ENCODE measurements around the gene FSTL4. TPM values are rescaled to one million over a fixed set of nuclear protein-coding genes. Genes with fewer than 3 reads are reported as not detected.
"Not testable (repeated sequence)": the region's sequence is repeated elsewhere in the genome, so short reads cannot be mapped to it uniquely, and the experiment has no call there.

FSTL4 gene
- total RNA-seq, 1 experiment from 2014 or later, result 1.1 TPM

DNA sequence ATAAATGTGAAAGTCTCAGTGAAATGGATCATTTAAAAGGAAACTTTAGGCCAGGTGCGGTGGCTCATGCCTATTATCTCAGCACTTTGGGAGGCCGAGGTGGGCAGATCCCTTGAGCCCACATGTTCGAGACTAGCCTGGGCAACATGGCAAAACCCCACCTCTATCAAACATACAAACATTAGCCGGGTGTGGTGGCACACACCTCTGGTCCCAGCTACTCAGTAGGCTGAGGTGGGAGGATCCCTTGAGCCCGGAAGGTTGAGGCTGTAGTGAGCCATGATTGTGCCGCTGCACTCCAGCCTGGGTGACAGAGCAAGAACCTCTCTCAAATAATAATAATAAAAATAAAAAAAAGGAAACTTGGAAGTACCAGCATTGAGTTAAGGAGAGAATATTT is 384.4 kb downstream of the FSTL4 start:
- no peak for DNase-seq (ENCODE audit: low spot score)

DNA sequence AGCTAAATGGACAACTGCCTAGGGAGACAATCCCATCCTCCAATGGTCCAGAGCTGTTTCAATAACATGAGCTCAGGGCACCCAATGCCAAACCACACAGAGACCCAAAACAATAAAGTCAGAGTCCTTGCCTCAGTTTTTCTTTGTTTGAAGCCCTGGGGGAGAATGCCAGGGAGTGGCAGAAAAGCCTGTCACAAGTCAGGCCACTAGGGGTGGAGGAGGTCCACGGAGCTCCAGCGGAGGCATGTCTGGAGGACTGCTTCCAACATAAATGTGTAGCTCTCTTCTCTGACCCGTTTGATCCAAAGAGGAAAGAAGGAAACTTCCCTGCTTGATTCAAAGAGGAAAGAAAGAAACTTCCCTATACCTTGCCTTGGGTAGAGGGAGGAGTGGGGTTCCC is 385.3 kb downstream of the FSTL4 start:
- DNase-seq (ENCODE audit: low spot score), result no peak

DNA sequence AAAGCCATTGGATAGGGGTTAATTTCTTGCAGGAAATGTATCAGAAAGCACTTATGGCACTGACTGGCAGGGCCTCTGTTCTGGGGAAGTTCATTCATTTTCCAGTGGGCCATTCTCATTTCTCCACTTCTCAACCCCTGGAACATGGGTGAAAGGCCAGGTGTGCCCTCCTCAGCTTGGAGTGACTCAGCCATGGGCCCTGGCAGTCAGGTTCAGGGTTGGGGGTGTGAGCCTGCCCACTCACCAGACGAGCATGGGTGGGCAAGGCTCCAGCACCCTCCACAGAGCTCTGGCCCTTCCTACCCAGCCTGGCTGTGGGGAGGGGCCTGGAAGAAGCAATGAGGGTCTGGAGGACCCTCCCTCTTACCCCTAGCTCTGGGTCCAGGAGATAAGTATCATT is 386.2 kb downstream of the FSTL4 start:
- no peak for DNase-seq (ENCODE audit: low spot score)

DNA sequence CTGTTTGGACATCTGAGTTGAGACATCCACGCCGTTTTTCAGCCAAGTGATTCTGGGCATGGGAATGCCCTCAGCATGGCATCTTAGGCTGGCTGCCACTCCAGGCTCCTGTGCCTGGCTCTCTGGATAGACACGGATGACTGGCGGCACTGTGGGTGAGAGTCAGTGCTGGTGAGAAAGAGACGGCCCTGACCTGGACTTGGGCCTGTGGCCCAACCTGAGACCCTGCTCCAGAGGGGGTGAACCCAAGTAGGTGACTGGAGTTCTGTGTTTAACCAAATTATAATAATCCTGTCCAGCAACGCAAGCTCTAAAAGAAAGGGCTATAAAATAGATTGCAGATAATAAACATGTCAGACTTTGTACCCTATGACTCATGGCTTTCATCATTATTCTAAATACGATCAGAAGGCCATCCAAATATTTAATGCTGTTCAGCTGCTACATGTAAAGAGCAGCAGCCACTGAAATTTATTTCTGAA is 386.6 kb downstream of the FSTL4 start:
- DNase-seq (ENCODE audit: low spot score), result peak; percentile 41

DNA sequence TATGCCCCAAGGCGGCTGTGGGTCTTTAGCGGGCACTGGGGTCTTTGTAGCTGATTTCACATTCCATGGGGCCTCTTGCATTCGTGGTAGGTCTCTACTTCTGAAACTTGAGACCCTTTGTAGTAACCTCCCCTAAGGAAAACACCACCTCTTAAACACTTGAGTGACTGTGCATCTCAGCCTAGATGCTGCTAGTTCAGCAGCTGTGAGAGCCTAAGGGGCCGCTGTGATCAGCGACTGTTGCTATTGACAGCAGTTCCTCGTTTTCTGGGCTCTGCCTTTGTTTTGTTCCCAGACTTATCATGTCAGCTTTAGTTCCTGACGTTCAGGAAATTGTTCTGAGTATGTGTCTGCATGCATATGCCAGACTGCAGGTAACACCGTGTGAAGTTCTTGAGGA is 389.4 kb downstream of the FSTL4 start:
- DNase-seq (ENCODE audit: low spot score), result no peak

DNA sequence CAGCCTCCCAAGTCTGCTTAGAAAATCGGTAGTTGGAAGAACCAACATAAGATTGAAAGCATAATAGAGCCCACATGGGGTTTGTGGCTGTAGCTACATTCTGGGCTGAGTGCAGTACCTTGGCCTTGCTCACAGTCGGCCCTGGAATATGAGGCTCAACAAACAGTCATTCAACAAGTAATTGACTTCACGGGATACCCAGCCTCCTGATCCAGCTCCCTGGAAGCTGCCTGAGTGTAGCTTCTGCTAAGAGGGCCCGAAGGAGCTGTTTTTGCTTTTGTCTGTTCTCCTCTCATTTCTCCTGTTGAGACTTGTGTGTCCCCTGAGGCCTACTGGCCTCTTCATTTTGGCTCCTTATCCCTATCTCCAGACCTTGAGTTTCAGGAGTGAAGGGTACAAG is 389.8 kb downstream of the FSTL4 start:
- DNase-seq (ENCODE audit: low spot score), result no peak

DNA sequence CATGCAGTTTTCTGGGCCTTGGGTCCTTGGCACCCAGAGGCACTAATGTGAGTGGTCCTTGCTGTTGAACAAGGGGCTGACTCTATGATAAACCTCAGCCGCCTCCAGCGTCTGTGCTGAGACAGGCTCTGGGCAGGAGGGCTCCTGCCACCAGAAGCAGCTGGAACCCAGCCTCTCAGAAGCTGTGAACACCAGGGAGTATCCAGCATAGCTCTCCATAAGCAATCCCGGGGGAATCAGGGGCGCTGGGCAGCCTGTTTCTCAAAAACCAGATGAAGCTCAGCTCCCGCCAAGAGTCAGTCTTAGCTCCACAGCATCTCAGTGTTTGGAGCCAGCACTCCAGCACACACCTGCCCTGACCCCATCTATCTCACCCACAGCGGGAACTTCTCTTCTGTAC is 390.3 kb downstream of the FSTL4 start:
- no peak for DNase-seq (ENCODE audit: low spot score)

DNA sequence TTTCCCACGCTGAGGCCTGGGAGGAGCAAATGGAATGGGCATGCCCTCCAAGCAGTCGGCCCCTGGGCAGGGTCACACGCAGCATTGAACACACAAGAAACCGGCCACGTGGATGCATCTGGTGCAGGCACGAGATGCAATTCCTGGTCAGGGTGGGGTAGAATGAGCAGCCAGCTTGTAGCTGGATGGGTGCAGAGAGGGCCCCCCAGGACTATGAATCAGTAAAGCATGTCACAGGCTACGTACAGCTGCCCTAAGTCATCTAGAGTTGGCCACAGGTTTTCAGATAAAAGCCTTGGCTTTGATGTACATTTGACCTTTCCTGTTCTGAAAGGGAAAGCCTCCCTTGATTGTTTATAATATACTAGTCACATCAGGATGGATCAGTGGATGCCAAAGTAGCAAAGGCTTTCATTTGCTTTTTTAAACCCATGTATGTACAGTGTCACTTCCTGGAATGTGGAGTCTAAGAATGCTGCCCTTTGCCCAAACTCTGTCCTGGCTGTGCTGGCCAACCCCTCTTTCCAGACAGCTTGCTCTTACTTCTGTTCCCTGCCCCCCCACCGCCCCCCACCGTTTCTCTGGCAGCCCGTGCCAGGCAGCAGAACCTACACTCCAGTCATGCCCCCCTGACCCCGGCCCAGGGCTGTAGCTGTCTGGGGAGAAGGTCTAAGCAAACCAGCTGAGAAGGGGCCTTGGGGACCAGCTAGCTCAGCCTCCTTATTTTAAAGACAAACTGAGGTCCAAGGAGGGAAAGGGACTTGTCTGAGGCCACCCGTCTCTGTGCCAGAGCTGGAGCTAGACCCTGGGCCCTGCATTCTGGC is 391.3 kb downstream of the FSTL4 start:
- DNase-seq (ENCODE audit: low spot score), result no peak

DNA sequence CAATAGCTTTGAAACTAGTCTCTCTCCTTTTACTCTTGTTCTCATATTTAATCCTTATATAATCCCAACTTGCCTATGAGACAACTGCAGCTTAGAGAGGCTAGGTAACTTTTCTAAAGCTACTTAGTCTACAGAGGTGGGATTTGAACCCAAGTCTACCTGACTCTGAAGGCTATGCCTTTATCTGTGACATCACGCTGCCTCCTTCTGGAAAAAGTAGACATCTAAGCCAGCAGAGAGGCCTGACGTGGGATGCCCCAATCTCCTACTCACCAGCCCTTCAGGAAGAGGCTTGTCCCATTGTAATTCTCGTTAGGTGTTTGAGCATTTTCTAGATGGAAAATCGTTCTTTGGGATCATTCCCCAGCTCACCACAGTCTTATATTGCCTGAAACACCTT is 393.0 kb downstream of the FSTL4 start:
- no peak for DNase-seq (ENCODE audit: low spot score)

DNA sequence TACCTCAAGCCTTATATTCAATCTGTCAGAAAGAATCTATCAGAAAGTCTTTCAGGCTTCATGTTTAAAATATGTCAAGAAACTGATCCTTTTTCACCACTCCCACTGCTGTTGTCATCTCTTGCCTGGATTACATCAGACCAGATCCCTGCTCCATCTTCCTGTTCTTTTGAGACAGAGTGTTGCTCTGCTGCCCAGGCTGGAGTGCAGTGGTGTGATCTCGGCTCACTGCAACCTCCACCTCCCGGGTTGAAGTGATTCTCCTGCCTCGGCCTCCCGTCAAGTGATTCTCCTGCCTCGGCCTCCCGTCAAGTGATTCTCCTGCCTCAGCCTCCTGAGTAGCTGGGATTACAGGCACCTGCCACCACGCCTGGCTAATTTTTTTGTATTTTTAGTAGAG is 396.2 kb downstream of the FSTL4 start:
- not testable (repeated sequence) for DNase-seq (ENCODE audit: low spot score)

DNA sequence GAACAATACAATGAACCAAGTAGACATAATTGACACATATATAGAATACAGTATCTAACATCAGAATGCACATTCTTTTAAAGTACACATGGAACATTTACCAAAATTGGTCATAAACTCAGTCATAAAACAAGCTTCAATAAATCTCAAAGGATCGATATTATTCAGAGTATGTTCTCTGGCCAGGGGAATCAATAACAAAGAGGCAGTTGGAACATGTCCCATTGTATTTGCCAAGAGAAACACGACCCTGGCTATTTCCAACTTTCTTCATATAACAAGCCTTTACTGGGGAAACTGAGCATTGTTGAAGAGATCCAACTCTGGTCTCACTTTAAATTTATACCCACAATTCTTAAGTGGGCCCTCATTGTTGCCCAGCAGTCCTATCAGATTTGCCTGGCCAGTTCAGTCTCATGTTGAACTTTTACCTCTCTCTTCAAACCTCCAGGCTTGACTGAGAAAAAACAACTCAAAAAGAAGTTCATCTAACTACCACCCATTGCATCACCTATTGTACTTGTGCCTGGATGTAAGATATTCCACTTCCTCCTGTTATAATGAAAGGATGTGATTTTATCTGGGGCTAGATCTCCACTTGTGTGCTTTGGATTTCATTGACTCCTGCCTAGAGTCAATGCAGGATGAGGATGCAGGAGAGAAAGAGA is 398.1 kb downstream of the FSTL4 start:
- no peak for DNase-seq (ENCODE audit: low spot score)

DNA sequence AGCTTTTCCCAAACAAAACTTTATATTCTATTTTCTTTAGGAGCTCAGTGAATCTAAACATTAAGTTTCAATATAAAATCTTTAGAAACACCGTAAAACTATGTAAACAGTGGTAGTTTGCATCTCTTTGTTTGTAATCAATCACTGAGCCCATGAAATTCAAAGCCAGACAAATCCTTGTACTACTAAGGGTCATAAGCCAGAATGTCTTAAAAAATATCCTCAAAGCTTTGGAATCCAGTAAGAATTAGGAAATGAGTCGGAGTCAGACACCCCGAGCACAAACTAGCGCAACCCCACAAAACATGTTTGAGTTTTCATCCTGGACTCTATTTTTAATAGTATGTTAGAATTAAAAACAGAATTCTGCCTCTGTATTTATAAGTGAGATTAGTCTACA is 406.7 kb downstream of the FSTL4 start:
- DNase-seq (ENCODE audit: low spot score), result no peak

DNA sequence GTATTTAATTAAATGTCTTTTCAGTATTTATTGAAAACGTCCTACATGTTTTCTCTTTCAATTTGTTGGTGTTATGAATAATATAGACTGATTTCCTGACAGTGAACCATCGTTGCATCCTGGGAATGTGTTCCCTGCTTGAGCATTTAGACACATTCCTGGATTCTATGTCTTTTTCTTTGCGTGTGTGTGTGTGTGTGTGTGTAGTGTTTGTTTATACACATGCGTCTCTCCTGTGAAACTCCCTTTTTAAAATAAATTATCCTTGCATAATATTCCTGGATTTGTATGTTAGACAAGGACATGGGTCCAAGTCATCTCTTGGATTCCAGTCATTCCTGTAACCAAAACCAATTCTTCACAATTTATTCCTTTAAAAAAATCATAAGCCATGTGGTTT is 407.1 kb downstream of the FSTL4 start:
- DNase-seq (ENCODE audit: low spot score), result no peak

DNA sequence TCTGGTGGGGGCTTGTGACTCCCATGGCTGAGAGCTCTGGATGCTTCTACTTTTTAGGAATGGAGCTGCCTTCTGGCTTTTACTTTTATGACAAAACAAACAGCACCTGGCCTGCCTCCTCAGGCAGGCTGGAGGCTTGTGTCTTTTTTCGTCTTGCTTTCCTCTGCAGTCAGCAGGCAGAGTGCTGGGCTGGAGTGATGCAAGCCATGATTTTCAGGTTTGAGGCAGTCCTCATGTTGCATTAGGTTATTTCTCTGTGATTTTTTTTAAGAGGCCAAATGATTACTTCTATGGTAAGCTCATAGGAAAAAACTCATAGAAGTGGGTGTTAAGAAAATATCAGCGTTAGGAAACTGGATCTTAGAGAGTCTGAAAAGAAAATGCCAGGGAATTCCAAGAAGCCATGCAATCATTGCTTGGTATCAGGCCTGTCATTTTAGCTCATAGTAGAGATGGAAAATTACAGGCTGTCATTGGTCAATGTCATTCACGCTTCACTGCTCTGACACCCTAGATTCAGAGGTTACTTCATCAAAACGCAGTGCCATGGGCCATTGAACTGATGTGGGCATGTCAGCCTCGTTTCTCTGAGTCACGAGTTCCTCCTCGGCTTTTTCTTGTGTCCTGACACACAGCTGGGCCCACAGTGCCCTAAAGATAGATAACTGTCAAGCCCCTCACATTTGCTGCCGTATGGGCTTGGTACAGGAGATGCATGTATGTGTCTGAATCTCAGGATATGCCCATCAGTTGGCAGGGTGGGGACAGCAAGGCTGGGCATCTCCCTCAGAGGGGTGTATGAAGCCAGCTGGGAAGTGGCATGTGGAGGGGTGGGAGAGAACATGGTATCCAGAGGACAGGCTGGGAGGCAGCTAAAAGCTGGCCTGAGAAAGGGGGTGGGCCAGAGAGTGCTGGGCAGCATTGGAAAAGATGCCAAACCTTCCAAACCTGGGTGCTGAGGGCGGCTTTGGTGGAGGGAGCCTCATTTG is 408.7 kb downstream of the FSTL4 start:
- DNase-seq (ENCODE audit: low spot score), result no peak

DNA sequence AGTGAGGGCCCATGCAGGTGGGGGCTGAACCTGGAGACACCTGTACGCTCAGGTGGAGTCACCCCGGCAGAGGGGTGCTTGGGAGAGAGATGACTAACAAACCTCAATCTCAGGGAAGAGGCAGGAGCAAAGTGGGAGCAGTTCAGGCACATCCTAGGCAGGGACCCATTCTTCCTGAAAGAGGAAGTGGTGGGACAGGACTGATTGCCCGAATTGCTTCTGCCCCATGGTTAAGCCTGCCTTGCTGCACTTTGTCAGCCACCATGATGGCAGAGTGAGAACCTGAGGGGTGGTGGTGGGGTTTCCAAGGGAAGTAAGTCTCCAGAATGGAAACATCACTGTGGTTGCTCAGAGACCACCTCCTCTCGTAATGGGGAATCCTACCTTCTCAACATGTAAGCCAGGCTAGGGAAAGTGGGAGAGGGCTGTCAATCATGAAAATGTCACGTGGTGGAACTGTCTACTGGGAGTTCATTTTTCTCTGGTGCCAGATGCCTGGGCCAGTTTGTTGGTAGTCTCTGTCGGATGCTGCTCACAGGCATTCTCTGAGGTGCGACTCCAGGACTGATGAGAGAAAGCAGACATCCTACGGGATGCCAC is 410.2 kb downstream of the FSTL4 start:
- no peak for DNase-seq (ENCODE audit: low spot score)

DNA sequence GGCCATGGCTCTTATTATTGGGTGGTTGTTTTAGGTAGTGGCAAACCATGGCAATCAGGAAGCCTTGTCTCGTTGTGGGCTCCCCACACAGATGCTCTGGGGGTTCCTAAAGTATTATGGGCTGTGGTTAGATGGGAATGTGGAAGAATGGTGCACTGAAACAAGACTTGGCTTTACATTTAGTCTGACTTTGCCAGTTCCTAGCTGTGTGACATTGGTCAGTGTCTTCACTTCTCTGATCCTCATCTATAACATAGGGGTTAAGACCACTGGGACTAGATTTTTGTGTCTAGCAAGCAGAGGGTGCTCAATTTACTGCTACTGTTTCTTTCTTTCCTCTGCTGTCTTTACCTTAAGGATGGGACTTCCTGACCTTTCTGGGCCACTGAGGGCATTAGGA is 411.0 kb downstream of the FSTL4 start:
- DNase-seq (ENCODE audit: low spot score), result no peak

DNA sequence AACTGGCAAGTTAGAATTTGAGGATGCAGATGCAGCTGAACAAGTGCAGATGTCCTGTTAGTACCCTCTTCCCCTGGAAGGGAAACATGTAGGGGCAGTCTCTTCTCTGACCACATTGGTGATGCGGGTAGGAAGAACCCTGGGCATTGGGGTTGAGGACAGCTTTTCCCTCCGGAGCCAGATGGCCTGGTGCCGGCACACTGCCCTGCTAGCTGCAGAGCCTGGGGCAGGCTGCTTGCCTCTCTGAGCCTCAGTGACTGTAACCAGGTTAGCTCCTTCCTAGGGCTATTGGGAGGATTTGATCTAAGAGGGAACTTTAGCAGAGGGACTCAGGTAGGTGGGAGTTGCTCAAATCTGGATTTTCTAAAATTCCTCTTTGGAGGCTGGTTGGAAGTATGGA is 412.1 kb downstream of the FSTL4 start:
- no peak for DNase-seq (ENCODE audit: low spot score)

DNA sequence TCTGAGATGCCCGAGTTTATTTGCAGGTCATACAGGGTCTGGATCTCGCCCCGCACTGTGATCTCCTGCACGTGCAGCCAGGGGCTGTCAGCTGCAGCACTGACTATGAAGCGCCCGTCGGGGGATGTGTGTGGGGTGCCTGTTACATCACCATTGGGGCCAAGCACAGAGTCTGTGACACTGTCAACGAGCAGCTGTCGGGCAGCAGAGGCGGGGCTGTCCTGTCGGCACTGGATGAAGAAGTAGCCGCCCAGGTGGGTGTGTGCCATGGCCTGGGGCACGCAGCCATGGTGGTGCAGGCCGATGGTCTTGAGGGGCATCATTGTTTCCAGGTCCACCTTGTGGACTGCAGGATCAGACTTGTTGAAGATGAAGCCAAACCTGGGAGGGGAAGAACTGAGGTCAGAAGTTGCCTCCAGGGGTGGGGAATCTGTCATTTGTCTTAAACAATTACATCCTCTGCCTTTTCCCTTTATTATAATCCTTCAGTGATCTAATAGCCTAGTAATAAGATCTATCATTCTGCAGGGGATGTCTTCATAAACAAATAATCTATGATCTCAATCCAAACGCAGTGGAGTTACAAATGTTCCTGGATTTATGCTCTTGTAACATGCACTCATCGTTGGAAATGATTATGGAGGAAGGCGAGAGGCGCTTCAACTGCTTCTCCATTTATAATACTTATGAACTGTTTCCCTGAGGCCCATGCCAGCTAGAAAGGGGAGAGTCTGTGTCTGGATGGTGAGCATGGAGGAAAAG is 412.7 kb downstream of the FSTL4 start:
- no peak for DNase-seq (ENCODE audit: low spot score)

DNA sequence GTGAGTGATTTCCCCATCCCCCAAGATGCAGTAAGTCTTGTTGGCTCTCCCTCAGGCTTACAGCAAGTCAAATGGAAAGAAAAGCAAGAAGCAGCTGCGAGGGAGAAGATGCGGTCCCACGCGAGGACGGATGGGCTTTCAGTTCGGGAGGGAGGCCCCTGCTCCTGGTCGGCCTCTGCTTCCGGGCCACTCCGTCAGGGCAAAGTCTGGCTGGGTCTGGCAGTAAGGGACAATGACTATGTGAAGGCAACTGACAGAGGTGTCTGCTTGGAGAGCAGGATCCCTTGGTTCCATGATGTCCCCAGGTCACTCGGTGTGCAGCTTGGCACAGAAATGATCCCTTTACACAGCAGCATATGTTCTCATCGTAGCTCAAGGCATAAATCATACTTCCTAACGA is 413.8 kb downstream of the FSTL4 start:
- DNase-seq (ENCODE audit: low spot score), result no peak

DNA sequence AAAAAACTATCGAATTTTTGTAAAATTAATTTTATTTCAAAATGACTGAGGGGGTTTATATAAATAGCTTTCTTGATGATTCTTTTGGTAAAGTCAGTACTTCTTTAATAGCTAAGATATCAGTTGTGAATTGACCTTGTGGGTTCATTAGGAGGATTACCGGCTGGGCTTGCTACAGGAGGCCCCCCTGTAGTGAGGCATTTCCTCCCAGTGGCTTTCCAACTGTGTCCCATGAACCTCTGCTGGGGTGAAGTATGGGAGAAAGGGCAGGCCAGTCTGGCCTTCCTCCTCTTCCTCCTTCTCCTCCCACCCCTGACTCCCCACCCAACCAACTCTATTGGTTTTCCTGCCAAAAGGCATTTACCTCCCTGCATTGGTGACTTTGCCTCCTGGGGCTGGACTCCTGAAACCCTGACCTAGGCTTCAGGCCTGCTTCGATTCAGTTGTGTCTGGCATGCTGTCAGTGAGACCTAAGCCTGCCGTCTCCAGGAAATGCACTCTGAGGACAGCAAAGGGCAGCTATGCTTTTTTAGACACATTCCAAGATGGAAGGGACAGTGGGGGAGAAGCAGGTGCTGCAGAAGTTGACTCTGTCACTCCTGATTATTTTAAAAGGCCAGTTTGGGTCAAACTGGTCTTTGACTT is 415.8 kb downstream of the FSTL4 start:
- no peak for DNase-seq (ENCODE audit: low spot score)

Data from A172 (cell line).